D721Med (cell line): ENCODE data around the gene TMEM203.

Source experiments
- DNase-seq: peaks from one replicate; pipeline ENCODE4 v3.0.0; 2011; ENCODE audit warnings: low spot score; ENCODE audit not compliant: insufficient read length
- FAIRE-seq: peaks from 2 replicates; lab custom pipeline; 2011; peaks lifted over from hg19 to GRCh38; lab: Jason Lieb, UNC
- TF ChIP-seq, protein P1 (sequence below): IDR thresholded peaks from 2 replicates; pipeline ENCODE4 v1.5.1; 2012; ENCODE audit warnings: mild to moderate bottlenecking, control low read depth; ENCODE audit not compliant: insufficient read depth; ENCODE audit errors: missing control alignments

Gene TMEM203

DNA sequence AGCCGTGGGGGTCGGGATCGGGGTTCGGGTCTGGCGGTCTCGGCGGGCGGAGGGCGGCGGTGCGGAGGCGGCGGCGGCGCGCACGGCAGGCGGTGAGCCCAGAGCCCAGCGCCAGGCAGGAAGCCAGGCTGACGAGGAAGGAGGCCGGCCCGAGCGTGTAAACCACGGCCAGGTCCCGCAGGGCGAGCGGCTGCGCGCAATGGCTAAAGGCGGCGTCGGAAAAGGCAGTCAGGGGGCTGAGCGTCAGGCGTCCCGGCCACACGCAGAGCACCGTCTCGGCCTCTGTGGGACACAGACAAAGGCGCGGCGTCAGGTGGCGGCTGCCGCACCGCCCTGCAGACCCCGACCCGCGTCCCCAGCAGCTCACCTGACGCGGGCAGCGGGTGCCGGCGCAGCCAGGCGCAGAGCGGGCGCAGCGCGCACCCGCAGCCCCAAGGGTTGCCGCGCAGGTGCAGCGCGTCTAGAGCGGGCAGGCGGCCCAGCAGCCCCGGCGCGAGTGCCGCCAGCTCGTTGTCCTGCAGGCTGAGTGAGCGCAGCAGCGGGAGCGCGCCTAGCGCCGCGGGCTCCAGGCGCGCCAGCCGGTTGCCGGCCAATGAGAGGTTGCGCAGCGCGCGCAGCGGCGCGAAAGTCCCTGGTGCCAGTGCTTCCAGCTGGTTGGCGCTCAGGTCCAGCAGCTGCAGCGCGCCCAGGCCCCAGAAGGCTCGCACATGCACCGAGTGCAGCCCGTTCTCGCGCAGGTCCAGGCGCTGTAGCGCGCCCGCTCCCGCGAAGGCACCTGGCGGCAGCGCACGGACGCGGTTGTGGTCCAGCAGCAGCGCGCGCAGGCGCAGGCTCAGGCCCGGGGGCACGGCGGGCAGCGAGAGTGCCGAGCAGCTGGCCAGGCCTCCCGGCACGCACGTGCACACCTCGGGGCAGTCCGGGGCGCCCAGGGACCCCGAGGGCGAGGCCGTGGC lies 36.3 kb downstream of the TMEM203 start:
- FAIRE-seq (no peak), DNase-seq (peak; percentile 94)
- TF ChIP-seq, protein P1, sequence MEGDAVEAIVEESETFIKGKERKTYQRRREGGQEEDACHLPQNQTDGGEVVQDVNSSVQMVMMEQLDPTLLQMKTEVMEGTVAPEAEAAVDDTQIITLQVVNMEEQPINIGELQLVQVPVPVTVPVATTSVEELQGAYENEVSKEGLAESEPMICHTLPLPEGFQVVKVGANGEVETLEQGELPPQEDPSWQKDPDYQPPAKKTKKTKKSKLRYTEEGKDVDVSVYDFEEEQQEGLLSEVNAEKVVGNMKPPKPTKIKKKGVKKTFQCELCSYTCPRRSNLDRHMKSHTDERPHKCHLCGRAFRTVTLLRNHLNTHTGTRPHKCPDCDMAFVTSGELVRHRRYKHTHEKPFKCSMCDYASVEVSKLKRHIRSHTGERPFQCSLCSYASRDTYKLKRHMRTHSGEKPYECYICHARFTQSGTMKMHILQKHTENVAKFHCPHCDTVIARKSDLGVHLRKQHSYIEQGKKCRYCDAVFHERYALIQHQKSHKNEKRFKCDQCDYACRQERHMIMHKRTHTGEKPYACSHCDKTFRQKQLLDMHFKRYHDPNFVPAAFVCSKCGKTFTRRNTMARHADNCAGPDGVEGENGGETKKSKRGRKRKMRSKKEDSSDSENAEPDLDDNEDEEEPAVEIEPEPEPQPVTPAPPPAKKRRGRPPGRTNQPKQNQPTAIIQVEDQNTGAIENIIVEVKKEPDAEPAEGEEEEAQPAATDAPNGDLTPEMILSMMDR = no peak

DNA sequence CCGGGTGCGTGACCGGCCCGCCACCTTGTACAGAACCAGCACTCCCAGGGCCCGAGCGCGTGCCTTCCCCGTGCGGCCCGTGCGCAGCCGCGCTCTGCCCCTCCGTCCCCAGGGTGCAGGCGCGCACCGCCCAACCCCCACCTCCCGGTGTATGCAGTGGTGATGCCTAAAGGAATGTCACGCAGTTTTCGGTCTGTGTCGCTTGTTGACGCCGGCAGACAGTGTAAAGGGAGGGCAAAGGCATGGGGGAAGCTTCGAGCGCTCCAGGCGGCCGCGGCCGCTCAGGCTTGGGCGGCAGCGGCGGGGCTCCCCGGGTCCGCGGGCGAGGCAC lies 36.9 kb downstream of the TMEM203 start:
- no peak for FAIRE-seq
- TF ChIP-seq, protein P1 = no peak
- DNase-seq = no peak

DNA sequence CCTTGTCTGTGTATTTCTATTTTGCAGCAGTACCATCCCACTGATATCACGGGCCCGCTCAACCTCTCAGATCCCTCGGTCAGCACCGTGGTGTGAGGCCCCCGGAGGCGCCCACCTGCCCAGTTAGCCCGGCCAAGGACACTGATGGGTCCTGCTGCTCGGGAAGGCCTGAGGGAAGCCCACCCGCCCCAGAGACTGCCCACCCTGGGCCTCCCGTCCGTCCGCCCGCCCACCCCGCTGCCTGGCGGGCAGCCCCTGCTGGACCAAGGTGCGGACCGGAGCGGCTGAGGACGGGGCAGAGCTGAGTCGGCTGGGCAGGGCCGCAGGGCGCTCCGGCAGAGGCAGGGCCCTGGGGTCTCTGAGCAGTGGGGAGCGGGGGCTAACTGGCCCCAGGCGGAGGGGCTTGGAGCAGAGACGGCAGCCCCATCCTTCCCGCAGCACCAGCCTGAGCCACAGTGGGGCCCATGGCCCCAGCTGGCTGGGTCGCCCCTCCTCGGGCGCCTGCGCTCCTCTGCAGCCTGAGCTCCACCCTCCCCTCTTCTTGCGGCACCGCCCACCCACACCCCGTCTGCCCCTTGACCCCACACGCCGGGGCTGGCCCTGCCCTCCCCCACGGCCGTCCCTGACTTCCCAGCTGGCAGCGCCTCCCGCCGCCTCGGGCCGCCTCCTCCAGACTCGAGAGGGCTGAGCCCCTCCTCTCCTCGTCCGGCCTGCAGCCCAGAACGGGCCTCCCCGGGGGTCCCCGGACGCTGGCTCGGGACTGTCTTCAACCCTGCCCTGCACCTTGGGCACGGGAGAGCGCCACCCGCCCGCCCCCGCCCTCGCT lies 37.5 kb downstream of the TMEM203 start:
- TF ChIP-seq, protein P1 = no peak
- no peak for DNase-seq
- no peak for FAIRE-seq

DNA sequence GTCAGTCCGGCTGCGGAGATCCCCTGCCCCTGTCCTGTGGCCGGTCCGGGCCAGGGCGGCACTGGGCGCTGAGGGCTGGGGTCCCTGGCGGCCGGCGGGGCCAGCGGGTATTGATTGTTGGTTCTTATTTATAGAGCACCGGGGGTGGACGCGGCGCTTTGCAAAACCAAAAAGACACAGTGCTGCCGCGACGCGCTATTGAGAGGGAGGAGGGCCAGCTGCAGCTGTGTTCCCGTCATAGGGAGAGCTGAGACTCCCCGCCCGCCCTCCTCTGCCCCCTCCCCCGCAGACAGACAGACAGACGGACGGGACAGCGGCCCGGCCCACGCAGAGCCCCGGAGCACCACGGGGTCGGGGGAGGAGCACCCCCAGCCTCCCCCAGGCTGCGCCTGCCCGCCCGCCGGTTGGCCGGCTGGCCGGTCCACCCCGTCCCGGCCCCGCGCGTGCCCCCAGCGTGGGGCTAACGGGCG lies 38.1 kb downstream of the TMEM203 start:
- no peak for FAIRE-seq
- DNase-seq = no peak

DNA sequence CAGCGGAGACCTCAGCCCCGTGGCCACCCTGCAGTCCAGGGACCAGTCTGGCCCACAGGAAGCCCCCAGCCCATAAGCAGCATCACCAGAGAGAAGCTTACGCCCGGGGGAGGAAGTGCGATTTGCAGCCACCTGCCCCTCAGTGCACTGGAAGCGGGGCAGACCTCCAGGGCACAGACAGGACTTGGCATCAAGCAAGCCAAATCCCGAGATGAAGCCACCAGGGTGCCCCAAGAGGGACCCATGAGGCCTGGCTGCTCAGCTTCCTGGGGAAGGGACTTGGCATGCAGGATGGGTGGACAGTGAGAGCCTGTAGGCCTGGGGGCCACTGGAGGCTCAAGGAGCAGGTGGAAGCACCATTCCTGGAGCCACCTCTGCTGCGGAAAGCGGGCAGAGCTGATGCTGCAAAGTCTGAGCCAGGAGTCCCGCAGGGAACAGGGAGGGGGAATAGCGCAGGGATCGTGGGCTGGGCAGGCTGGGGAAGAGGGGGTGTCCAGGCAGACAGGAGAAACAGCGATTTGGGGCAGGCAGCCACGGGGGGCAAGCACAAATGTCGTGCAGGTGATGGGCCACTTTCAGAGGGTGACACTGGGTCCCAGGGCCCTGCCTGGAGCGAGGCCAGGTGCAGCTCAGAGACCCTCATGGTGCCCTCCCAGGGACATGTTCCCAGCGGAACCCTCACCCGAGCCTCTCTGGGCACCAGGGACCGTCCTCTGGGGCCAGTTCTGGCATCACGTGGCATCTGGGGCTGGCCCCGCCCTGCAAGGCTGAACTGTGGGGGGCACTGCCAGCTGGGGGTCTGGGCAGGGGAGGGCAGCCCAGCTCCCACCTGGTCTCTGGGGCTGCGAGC lies 38.8 kb downstream of the TMEM203 start:
- no peak for DNase-seq
- no peak for FAIRE-seq
- TF ChIP-seq, protein P1 = no peak

More for the DNA sequence above, 38.1 kb downstream of the TMEM203 start:
- TF ChIP-seq, protein P1 = no peak

DNA sequence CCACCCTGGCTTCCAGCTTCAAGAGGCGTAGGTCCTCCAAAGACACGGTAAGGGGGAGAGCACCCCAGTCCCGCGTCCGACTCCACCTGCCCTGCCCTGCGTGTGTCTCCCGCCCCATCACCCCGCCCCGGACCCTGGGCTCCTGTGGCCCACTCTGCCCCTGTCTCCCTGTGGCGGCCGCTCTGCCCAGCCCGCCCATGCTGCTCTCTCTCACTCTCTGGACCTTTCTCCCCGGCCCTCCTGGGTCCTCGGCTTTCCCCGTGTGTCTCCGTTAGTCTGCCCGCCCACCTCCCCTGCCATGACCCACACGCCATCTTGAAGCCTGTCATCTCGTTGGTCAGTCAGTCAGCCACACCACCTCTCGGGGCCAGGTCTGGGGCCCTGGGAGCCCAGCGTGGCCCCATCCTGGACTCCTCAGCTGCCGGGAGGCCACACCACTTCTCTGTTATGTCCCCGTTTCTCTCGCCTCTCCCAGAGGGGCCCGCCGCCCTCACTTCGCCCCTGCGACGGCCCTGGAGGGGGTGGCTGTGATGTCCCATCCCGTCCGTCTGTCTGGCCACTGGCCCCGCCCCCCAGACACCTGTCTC lies 40.1 kb downstream of the TMEM203 start:
- no peak for FAIRE-seq
- TF ChIP-seq, protein P1 = no peak
- no peak for DNase-seq
